Cardiac muscle cell (in vitro differentiated cells and primary cell): ENCODE data around the gene TTC21B. TPM values are rescaled to one million over a fixed set of nuclear protein-coding genes. Genes with fewer than 3 reads are reported as not detected.

Experiments used
- DNase-seq, 2 donors: peaks; one replicate each; pipeline versions ENCODE4 v3.0.0 to v3.0.0-alpha.2; 2010 to 2017; ENCODE audit warnings: low read depth in 1 of 2, low spot score in 1 of 2
- H3K27ac ChIP-seq: fragments of 200-600 bp; sonication (generic); 2 replicates; pipeline ENCODE4 v1.5.1; 2016
- H3K27me3 ChIP-seq: fragments of 200-600 bp; sonication (generic); 2 replicates; pipeline ENCODE4 v1.6.0; 2016; ENCODE audit warnings: control low read depth
- H3K36me3 ChIP-seq: fragments of 200-600 bp; sonication (generic); 2 replicates; pipeline ENCODE4 v1.5.1; 2016; ENCODE audit warnings: control low read depth
- H3K4me1 ChIP-seq: fragments of 200-600 bp; sonication (generic); 2 replicates; pipeline ENCODE4 v1.8.1; 2017; ENCODE audit warnings: low read depth, mild to moderate bottlenecking, mixed run types
- H3K4me3 ChIP-seq: fragments of 200-600 bp; sonication (generic); 2 replicates; pipeline ENCODE4 v1.5.1; 2016; ENCODE audit warnings: mild to moderate bottlenecking
- H3K9me3 ChIP-seq: fragments of 200-600 bp; sonication (generic); 2 replicates; pipeline ENCODE4 v1.5.1; 2017; ENCODE audit warnings: low read depth, mild to moderate bottlenecking, control low read depth
- CTCF ChIP-seq: IDR thresholded peaks from 2 replicates; pipeline ENCODE4 v1.5.1; 2012; ENCODE audit warnings: low read depth, mild to moderate bottlenecking, low read length
- polyA plus RNA-seq: library from polyadenylated mRNA; unstranded; fragments of >200 nt; fragmentation: Nextera tagmentation; extraction: Ambion mirVana; gene quantifications from 2 replicates; pipeline ENCODE4 v1.2.1, GENCODE V29; 2016
- total RNA-seq: library from RNA; depleted of rRNA; stranded (reverse); fragments of >200 nt; gene quantifications from 2 replicates; pipeline ENCODE4 v1.2.3, GENCODE V29; 2016

TTC21B gene
- total and polyA plus RNA-seq, 2 experiments from 2014 or later, result 14.0 to 30.1 TPM

- Histone ChIP-seq H3K4me3 (no peak overlapping the region), H3K9me3 (no peaks in the 10 kb centered on the region), H3K36me3 (no peaks in the 10 kb centered on the region), H3K4me1 (peaks cover 5% of the 10 kb centered on the region), H3K27me3 (no peaks in the 10 kb centered on the region), H3K27ac (no peak overlapping the region)
- no peak for DNase-seq
- no peak for TF ChIP-seq CTCF
Observed at GRCh38 chr2:165958313-165958960, 4.9 kb upstream of the TTC21B start.

GRCh38 chr2:165957030-165957675, 3.6 kb upstream of the TTC21B start:
- no peak for TF ChIP-seq CTCF
- H3K4me1 ChIP-seq, result peaks cover 5% of the 10 kb centered on the region
- DNase-seq, result peak in 1 of 2 donors; percentile 2
- no peaks in the 10 kb centered on the region for H3K27me3 ChIP-seq
- no peaks in the 10 kb centered on the region for H3K9me3 ChIP-seq
- no peaks in the 10 kb centered on the region for H3K36me3 ChIP-seq
- H3K27ac ChIP-seq, result no peak overlapping the region
- H3K4me3 ChIP-seq, result no peak overlapping the region

- Histone ChIP-seq H3K4me1 (peaks cover 5% of the 10 kb centered on the region), H3K9me3 (no peaks in the 10 kb centered on the region), H3K27me3 (no peaks in the 10 kb centered on the region), H3K4me3 (peak overlapping the region; percentile 55), H3K27ac (peak overlapping the region; percentile 84), H3K36me3 (peaks cover 5% of the 10 kb centered on the region)
- DNase-seq, result no peak
- no peak for TF ChIP-seq CTCF
Observed at GRCh38 chr2:165953306-165953654, 296 bp downstream of the TTC21B start.

GRCh38 chr2:165952741-165953211, 800 bp downstream of the TTC21B start:
- Histone ChIP-seq H3K36me3 (peaks cover 8% of the 10 kb centered on the region), H3K4me1 (peaks cover 5% of the 10 kb centered on the region), H3K9me3 (no peaks in the 10 kb centered on the region), H3K27ac (peak overlapping the region; percentile 84), H3K27me3 (no peaks in the 10 kb centered on the region), H3K4me3 (peak overlapping the region; percentile 55)
- no peak for TF ChIP-seq CTCF
- peak in 1 of 2 donors; percentile 7 for DNase-seq

- no peak for TF ChIP-seq CTCF
- no peaks in the 10 kb centered on the region for H3K27me3 ChIP-seq
- H3K9me3 ChIP-seq, result no peaks in the 10 kb centered on the region
- H3K27ac ChIP-seq, result no peak overlapping the region
- H3K36me3 ChIP-seq, result peaks cover 8% of the 10 kb centered on the region
- H3K4me3 ChIP-seq, result no peak overlapping the region
- peaks cover 5% of the 10 kb centered on the region for H3K4me1 ChIP-seq
- no peak for DNase-seq
Observed at GRCh38 chr2:165952085-165952484, 1.5 kb downstream of the TTC21B start.
